ENCODE results near the gene CTPS2.
"Not testable (repeated sequence)": the region's sequence is repeated elsewhere in the genome, so short reads cannot be mapped to it uniquely, and the experiment has no call there.

Gene CTPS2

GRCh38 chrX:16601885-16602284 is 110.6 kb downstream of the CTPS2 start:
- no peak for DNase-seq

GRCh38 chrX:16594490-16594889 is 118.0 kb downstream of the CTPS2 start:
- DNase-seq, result no peak

DNA sequence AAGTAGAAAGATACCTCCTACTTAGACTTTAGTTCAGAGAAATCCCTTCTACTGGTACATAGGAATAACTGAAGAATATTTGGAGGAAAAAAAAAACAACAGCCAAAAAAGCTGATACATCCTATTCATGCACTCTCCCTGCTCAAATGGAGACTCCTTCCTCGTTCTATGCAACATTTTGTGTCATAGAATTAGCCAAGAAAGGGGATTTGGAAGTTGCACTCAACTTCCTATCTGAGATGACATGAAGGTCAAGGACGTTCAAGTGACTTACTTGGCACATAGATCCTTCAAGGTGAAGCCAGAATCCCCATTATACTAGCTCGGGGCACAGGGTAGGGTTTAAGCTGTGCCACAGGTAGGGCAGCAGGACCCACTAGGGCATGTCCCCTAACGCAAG is 118.7 kb downstream of the CTPS2 start:
- no peak for DNase-seq

- DNase-seq, result no peak
These were observed 120.2 kb downstream of the CTPS2 start for GRCh38 chrX:16592194-16592770.

- no peak for DNase-seq
These were observed 122.6 kb downstream of the CTPS2 start for GRCh38 chrX:16589826-16590225.

- DNase-seq, result no peak
These were observed 123.3 kb downstream of the CTPS2 start for GRCh38 chrX:16589211-16589610.

DNA sequence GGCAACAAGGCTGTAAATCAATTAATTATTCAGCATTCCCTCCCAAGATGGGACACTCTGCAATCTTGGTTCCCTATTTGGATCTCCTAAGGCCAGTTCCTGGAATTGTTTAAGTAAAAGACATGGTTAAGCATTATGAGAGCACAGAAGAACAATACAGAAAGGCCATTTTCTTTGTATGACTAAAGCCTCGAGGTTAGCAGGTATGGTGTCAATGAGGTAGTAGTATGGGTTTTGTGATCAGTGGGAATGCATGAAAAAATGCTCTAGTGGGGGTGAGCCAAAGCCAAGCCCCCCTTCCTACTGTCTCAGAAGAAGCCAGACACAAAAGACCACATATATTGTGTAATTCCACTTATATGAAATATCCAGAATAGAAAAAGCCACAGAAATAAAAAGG is 124.2 kb downstream of the CTPS2 start:
- DNase-seq, result no peak

DNA sequence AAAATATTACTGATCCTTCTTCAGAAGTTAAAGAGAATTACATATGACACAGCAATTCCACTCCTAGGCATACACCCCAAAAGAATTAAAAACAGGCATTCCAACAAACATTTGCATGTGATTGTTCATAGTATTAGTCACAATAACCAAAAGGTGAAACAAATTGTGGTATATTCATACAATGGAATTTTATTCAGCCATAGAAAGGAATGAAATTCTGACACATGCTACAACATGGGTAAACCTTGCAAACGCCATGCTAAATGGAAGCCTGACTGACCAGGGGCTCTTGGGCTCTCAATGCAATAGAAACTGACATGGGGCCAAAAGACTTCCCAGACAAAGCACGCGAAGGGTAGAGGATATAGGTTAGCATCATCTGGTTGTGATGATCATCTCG is 124.6 kb downstream of the CTPS2 start:
- no peak for DNase-seq

- DNase-seq, result no peak
These were observed 125.9 kb downstream of the CTPS2 start for GRCh38 chrX:16586377-16587112.

- DNase-seq, result no peak
These were observed 126.7 kb downstream of the CTPS2 start for GRCh38 chrX:16585486-16586376.

DNA sequence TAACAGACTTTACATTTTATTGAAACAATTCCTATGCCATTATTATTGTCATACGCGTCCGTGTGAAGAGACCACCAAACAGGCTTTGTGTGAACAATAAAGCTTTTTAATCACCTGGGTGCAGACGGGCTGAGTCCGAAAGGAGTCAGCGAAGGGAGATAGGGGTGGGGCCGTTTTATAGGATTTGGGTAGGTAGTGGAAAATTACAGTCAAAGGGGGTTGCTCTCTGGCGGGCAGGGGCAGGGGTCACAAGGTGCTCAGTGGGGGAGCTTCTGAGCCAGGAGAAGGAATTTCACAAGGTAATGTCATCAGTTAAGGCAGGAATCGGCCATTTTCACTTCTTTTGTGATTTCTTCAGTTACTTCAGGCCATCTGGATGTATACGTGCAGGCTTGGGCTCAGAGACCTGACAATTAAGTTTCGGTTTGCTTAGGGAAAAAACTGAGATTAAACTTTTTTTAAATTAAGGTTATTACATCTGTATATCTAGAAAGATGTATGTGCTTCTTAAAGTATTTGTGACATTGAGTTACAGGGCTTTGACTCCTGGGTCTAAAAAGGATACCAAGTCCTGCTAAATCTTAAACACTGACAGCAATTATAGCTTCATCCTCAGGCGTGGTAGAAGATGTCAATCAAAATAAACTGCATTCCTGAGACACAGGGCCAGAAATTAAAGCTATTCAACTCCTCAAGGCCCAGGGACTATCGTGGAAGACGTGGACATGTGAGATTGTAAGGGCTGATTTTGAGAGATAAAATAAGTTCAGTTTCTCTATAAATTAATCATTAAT is 132.3 kb downstream of the CTPS2 start:
- not testable (repeated sequence) for DNase-seq

- no peak for DNase-seq
These were observed 133.0 kb downstream of the CTPS2 start for GRCh38 chrX:16579517-16579916.

GRCh38 chrX:16578218-16578617 is 134.3 kb downstream of the CTPS2 start:
- DNase-seq, result no peak

DNA sequence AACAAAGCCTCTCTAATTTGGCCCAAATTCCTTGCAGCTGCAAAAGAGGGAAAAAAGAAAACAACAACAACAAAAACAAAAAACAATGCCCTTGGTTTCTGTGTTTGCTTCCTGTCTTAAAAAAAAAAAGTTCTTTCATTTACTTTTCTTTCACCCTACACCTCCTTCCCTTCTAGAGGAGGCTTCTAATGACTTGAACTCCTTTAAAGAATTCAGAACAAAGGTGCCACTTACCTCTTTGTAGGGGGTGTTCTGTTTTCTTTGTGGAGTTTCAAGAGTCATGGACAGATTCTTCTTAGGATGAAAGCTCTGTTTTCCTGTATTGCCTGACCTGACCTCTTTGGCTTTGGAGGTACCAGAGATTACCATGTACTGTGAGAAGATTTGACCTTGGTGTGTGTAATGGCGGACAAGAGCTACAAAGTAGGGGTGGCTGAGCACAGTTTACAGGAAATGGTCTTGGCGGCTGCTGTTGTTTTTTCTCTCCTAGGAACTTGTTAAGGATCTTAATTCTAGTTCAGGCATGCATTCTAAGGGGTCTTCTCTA is 134.9 kb downstream of the CTPS2 start:
- no peak for DNase-seq

GRCh38 chrX:16575388-16575787 is 137.1 kb downstream of the CTPS2 start:
- DNase-seq, result not testable (repeated sequence)

GRCh38 chrX:16573781-16574180 is 138.7 kb downstream of the CTPS2 start:
- DNase-seq, result no peak

DNA sequence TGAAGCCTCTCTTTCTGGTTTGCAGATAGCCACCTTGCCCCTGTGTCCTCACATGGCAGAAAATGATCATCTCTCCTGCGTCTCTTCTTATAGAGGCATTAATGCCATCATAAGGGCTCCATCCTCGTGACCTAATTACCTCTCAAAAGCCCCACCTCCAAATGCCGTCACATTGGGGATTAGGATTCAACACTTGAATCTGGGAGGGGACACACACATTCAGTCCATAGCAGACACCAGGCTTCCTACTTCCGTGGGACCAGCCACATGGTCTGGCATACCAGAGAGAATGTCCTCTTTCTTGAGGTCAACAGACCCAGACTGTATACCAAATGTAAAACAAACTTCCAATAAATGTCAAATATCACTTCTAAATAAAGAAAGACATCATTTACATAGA is 144.8 kb downstream of the CTPS2 start:
- DNase-seq, result no peak

DNA sequence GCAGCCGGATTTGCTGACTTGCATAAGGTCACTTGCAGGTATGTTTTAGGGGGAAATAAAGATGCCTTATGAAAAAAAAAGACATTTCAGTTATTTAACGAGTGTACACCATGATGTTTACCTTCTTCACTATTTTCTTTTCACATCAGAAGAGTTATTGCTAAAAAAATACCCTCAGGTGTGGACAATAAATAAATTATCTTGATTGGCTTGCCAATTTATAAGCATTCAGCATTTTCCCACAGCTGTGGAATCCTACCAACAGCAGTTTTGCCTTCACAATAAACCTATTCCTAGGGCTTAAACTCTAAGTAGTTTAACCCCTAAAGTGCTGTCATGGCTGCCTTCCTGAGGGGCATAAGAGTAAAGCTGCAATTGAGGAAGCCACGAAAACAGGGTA is 145.9 kb downstream of the CTPS2 start:
- DNase-seq, result no peak

GRCh38 chrX:16560173-16560572 is 152.3 kb downstream of the CTPS2 start:
- DNase-seq, result no peak

DNA sequence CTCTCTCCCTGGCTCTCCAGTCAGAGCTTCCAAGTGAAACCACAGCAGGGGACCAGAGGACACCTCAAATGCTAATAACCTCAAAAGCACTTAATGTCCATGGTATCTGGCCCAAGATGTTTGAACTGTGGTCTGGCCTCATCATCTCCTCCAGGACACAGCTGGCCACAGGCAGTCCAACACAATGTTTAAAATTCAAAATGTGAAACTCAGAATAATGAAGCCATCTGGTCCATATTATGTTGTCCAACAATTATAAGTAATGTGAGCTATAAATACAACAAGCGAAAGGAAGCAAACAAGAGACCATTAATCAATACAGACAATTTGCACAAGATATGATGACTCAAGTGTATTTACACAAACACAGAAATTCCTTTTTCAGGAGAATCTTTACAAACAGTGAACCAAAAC is 153.3 kb downstream of the CTPS2 start:
- DNase-seq, result no peak

GRCh38 chrX:16558489-16558888 is 154.0 kb downstream of the CTPS2 start:
- no peak for DNase-seq

DNA sequence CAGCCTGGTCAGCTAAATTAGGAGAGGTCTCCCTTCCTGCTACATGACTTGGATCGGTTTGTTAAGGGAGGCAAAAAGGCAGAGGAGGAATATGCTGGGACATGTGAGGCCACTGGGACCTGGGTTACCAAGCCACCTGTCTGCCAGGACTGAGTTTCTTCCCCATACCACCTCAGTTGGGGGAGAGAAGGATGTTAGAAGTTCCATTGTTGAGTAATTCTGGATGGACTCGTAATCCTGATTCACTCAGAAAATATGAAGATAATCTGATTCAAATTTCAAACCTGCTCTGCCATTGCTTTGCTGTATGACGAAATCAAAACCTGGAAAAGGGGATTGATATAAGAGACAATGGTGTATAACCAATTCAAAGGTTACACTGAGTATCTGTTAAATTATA is 159.9 kb downstream of the CTPS2 start:
- no peak for DNase-seq

- no peak for DNase-seq
These were observed 164.8 kb downstream of the CTPS2 start for GRCh38 chrX:16547644-16548043.

Data from NCI-H748 treated with DMSO at 0.1 percent for 48 hours (cell line).